Left colon (tissue), 2 donors: ENCODE measurements around the gene ARAP1. TPM values are rescaled to one million over a fixed set of nuclear protein-coding genes. Genes with fewer than 3 reads are reported as not detected.

Source experiments
- ATAC-seq: fragments of 200-7000 bp; cut with Tn5 transposase; one replicate; pipeline ENCODE4 v1.9.1; 2020; ENCODE audit warnings: mild to moderate bottlenecking, moderate library complexity
- DNase-seq, 2 donors: peaks; one replicate each; pipeline ENCODE4 v3.0.0-alpha.2; 2020
- intact Hi-C, 2 donors: fragments of 100-400 bp; cut with DNase I in 1 of 2; cut with micrococcal nuclease in 1 of 2; formaldehyde crosslinking; loops; one replicate each; pipeline versions ENCODE4 v1.11.2 to v1.14.0; 2022; cut with DNase I, micrococcal nuclease
- total RNA-seq, 2 donors: library from RNA; stranded (reverse); fragmentation: NEBNext Ultra II Directional; extraction: Animal tissue kit (Norgen Biotek cat#: 25700); gene quantifications; one replicate each; pipeline ENCODE4 v1.2.1, GENCODE V29; 2021
- donor health status: DM: no; HTN: no; CAD: no.
- donor health status: DM: yes; HTN: yes; CAD: no.

ARAP1 gene
- total RNA-seq, 2 donors from 2014 or later: 62.5 to 69.1 TPM

GRCh38 chr11:72768581-72768980 lies 16.4 kb upstream of the ARAP1 start:
- DNase-seq (no peak), ATAC-seq (no peak)
- intact Hi-C loops: no loop called here

GRCh38 chr11:72767203-72768062 lies 15.2 kb upstream of the ARAP1 start:
- intact Hi-C loops: no loop called here
- no peak for DNase-seq
- no peak for ATAC-seq

GRCh38 chr11:72766152-72766902 lies 14.1 kb upstream of the ARAP1 start:
- intact Hi-C loops: no loop called here
- ATAC-seq (peak; percentile 29), DNase-seq (no peak)

GRCh38 chr11:72764503-72764902 lies 12.3 kb upstream of the ARAP1 start:
- DNase-seq (peak; percentile 79 to 85), ATAC-seq (peak; percentile 90)
- intact Hi-C loops: no loop called here

GRCh38 chr11:72763823-72764222 lies 11.6 kb upstream of the ARAP1 start:
- no peak for ATAC-seq
- intact Hi-C loops: no loop called here
- no peak for DNase-seq

GRCh38 chr11:72762641-72763304 lies 10.6 kb upstream of the ARAP1 start:
- intact Hi-C loops: no loop called here
- ATAC-seq (no peak), DNase-seq (no peak)

- ATAC-seq (no peak), DNase-seq (no peak)
- intact Hi-C loops: no loop called here
These were observed 8.6 kb upstream of the ARAP1 start for GRCh38 chr11:72760539-72761405.

- ATAC-seq (no peak), DNase-seq (no peak)
- intact Hi-C loops: no loop called here
These were observed 7.3 kb upstream of the ARAP1 start for GRCh38 chr11:72759468-72759985.

GRCh38 chr11:72758690-72759389 lies 6.6 kb upstream of the ARAP1 start:
- intact Hi-C loops: no loop called here
- DNase-seq (no peak), ATAC-seq (no peak)

- ATAC-seq: no peak
These were observed 6.1 kb upstream of the ARAP1 start for GRCh38 chr11:72758304-72758689.

GRCh38 chr11:72755713-72756285 lies 3.6 kb upstream of the ARAP1 start:
- DNase-seq (no peak), ATAC-seq (no peak)
- intact Hi-C loops: no loop called here

More at GRCh38 chr11:72758304-72758689, 6.1 kb upstream of the ARAP1 start:
- intact Hi-C loops: no loop called here
- no peak for DNase-seq

GRCh38 chr11:72754544-72755155 lies 2.4 kb upstream of the ARAP1 start:
- intact Hi-C loops: no loop called here
- DNase-seq (no peak), ATAC-seq (no peak)

- ATAC-seq (no peak), DNase-seq (no peak)
- intact Hi-C loops: no loop called here
These were observed 1.9 kb upstream of the ARAP1 start for GRCh38 chr11:72754149-72754543.

- ATAC-seq: peak; percentile 9
- no peak for DNase-seq
- intact Hi-C loops: no loop called here
These were observed 1.3 kb upstream of the ARAP1 start for GRCh38 chr11:72753341-72754148.

- intact Hi-C loops: no loop called here
- ATAC-seq (peak; percentile 2), DNase-seq (no peak)
These were observed 806 bp downstream of the ARAP1 start for GRCh38 chr11:72751116-72752087.
